Right hindlimb (tissue), 1 donor: ENCODE measurements around the gene SIRPD.

ENCODE experiments used
- DNase-seq: peaks from one replicate; pipeline ENCODE4 v3.0.0-alpha.2; 2018

Gene SIRPD

DNA sequence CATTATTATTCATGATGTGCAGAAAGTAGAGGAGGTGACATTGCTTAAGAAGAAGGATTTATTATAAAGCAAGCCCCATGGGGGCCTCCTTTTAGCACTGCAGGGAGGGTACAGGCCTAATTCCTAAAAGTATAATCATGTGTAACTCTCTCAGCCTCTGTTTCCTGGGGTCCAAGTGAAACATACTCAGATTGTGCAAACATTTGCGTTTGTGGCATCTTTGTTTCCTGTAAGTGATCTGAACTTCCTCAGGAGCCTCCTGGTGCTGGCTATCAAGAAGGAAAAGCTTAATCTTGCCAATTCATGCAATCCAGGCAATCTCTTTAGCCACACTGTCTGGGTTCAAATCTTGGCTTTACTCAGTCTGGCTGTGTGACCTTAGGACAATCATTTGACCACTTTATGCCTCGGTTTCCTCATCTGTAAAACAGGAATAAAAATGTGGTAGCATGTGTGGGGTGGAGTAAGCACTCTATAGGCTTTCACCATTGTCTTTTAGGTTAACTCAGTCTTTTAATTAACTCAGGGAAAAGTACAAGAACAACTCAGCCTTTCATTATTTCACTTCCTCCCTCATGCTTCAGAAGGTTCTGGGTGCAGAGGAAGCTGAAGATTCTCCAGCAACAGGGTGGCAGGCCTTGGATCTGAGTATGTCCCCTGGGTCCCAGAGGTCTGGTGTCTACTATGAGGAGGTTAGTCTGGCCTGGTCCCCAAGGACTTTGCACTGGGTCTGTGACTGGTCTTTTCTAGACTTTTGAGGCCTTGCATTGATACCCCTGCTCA, 65.5 kb downstream of the SIRPD start:
- DNase-seq, result no peak

- DNase-seq, result peak; percentile 30
Observed at GRCh38 chr20:1491281-1491840, 66.1 kb downstream of the SIRPD start, which contains the start of gene SIRPB2. SIRPB2 (minus strand) TSS chr20:1491420; CDS start chr20:1491359, 61 bp downstream.

GRCh38 chr20:1490643-1491195, 66.8 kb downstream of the SIRPD start:
- DNase-seq, result no peak

DNA sequence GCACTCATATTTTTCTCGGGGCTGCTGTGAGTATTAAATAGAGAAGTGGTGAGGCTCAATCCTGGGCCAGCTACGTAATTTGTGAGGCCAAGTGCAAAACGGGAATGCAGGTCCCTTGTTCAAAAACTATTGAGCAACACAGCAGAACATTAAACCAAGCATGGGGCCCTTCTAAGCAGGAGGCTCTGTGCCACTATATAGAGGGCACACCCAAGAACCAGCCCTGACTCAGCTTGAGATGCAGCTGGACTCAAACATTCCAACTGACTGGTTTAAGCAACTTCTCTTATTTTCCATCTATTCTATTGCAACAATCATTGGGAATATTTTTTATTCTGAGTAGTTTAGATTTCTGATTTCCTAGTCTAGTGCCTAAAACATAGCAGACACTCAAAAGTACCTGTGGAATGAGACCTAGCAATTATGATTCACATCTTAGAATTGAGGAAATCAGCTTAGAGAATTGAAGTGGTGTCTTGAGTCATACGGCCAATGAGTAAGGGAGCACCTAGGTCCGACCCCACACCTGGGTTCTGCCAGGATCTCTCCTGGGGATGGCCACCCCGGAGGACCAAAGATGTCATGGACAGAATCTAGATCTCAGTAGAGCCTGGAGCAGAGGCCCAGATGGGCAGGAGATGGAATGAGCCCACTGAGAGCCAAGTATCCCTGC, 67.6 kb downstream of the SIRPD start:
- DNase-seq, result no peak

DNA sequence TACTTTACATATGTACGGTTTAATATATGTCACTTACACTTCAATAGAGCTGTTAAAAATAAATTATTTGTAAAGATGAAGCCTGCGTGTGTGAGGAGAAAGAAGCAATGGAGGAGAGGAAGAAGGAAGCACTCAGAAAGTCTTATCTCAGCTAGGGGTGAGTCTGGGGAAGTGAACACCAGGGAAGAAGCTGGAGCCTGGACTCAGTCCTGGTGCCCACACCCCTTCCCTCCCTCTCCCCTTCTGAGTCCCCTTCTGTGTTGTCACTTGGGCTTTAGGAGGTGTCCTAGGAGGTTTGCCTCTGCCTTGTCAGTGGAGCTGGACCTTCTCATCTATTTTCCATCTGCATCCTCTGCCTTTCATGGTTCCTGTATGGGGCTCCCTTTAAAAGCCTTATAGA, 68.2 kb downstream of the SIRPD start:
- DNase-seq, result no peak

GRCh38 chr20:1486566-1486965, 70.9 kb downstream of the SIRPD start:
- no peak for DNase-seq

DNA sequence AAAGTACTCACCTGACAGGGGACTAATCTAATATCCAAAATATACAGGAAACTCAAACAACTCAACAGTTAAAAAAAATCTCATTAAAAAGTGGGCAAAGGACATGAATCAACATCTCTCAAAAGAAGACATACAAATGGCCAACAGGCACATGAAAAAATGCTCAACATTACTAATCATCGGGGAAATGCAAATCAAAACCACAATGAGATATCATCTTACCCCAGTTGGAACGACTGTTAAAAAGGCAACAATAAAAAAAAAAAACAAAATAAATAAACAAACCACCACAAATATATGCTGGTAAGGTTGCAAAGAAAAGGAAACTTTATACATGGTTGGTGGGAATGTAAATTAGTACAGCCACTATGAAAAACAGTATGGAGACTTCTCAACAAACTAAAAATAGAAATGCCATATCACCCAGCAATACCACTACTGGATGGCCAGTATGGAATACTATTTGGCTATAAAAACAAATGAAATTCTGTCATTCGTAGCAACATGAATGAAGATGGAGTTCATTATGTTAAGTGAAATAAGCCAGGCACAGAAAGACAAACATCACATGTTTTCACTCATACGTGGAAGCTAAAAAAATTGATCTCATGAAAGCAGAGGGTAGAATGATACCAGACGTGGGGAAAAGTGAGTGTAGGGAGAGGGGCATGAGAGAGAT, 72.9 kb downstream of the SIRPD start:
- DNase-seq, result no peak
